Uterus (tissue), 4 donors: Measurements from ENCODE around the gene ARL8A. TPM values are rescaled to one million over a fixed set of nuclear protein-coding genes. Genes with fewer than 3 reads are reported as not detected.

Experiments used
- DNase-seq, 2 donors: peaks; one replicate each; pipeline ENCODE4 v3.0.0-alpha.2; 2019 to 2020
- H3K27ac ChIP-seq, 2 donors: fragments of 200-600 bp; sonication (generic); 1 replicate in 1 of 2; 2 replicates in 1 of 2; pipeline ENCODE4 v1.5.1; 2016 to 2018
- H3K27me3 ChIP-seq, 2 donors: fragments of 200-600 bp; sonication (generic); one replicate each; pipeline ENCODE4 v1.5.1; 2018 to 2019; ENCODE audit warnings: control low read depth in 1 of 2
- H3K36me3 ChIP-seq, 2 donors: fragments of 200-600 bp; sonication (generic); one replicate each; pipeline ENCODE4 v1.5.1; 2019; ENCODE audit warnings: control low read depth in 1 of 2
- H3K4me1 ChIP-seq, 2 donors: fragments of 200-600 bp; sonication (generic); one replicate each; pipeline ENCODE4 v1.5.1; 2018 to 2019; ENCODE audit warnings: control low read depth in 1 of 2
- H3K4me3 ChIP-seq, 2 donors: fragments of 200-600 bp; sonication (generic); 1 replicate in 1 of 2; 2 replicates in 1 of 2; pipeline ENCODE4 v1.5.1; 2018 to 2019; ENCODE audit warnings: mild to moderate bottlenecking in 1 of 2
- H3K9me3 ChIP-seq, 2 donors: fragments of 200-600 bp; sonication (generic); one replicate each; pipeline ENCODE4 v1.5.1; 2019; ENCODE audit warnings: control low read depth in 1 of 2
- POLR2A ChIP-seq, 2 donors: fragments of 450-650 bp; IDR thresholded peaks; one replicate each; pipeline ENCODE4 v1.6.1; 2016; ENCODE audit warnings: antibody characterized with exemption in 2 of 2, mild to moderate bottlenecking in 1 of 2, moderate library complexity in 1 of 2
- intact Hi-C: fragments of 100-400 bp; cut with DNase I; formaldehyde crosslinking; loops from one replicate; pipeline ENCODE4 v1.15.1; 2023; ENCODE audit warnings: low total_unique reads
- total RNA-seq, 4 donors: library from RNA; depleted of rRNA in 3 of 4; stranded (reverse); fragments of >200 nt in 3 of 4; gene quantifications; one replicate each; pipeline versions ENCODE4 v1.1.0 to v1.2.4, GENCODE V29; 2014 to 2023
- TF ChIP-seq, protein P1 (sequence below), 4 experiments: fragments of 200-600 bp in 2 of 4; fragments of 450-650 bp in 2 of 4; sonication (generic) in 2 of 4; IDR thresholded peaks; one replicate each; pipeline ENCODE4 v1.5.1; 2016 to 2019; ENCODE audit warnings: antibody characterized with exemption in 4 of 4, mild to moderate bottlenecking in 2 of 4, moderate library complexity in 1 of 4
- donor health status: DM: yes; HTN: yes; CAD: no.

Gene ARL8A
- total RNA-seq, 4 donors from 2014 or later, result 4.6 to 86.2 (median 18.7) TPM

DNA sequence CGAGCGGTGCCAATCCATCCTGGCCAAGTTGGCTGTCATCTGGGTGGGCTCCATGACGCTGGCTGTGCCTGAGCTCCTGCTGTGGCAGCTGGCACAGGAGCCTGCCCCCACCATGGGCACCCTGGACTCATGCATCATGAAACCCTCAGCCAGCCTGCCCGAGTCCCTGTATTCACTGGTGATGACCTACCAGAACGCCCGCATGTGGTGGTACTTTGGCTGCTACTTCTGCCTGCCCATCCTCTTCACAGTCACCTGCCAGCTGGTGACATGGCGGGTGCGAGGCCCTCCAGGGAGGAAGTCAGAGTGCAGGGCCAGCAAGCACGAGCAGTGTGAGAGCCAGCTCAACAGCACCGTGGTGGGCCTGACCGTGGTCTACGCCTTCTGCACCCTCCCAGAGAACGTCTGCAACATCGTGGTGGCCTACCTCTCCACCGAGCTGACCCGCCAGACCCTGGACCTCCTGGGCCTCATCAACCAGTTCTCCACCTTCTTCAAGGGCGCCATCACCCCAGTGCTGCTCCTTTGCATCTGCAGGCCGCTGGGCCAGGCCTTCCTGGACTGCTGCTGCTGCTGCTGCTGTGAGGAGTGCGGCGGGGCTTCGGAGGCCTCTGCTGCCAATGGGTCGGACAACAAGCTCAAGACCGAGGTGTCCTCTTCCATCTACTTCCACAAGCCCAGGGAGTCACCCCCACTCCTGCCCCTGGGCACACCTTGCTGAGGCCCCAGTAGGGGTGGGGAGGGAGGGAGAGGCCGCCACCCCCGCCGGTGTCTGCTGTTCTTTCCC, 16.5 kb downstream of the ARL8A start:
- H3K4me1 ChIP-seq, result peaks cover 8 to 12% of the 10 kb centered on the region in 2 donors
- H3K36me3 ChIP-seq, result no peaks in the 10 kb centered on the region
- H3K27ac ChIP-seq, result no peak overlapping the region
- H3K9me3 ChIP-seq, result no peaks in the 10 kb centered on the region
- DNase-seq, result no peak
- TF ChIP-seq, protein P1, sequence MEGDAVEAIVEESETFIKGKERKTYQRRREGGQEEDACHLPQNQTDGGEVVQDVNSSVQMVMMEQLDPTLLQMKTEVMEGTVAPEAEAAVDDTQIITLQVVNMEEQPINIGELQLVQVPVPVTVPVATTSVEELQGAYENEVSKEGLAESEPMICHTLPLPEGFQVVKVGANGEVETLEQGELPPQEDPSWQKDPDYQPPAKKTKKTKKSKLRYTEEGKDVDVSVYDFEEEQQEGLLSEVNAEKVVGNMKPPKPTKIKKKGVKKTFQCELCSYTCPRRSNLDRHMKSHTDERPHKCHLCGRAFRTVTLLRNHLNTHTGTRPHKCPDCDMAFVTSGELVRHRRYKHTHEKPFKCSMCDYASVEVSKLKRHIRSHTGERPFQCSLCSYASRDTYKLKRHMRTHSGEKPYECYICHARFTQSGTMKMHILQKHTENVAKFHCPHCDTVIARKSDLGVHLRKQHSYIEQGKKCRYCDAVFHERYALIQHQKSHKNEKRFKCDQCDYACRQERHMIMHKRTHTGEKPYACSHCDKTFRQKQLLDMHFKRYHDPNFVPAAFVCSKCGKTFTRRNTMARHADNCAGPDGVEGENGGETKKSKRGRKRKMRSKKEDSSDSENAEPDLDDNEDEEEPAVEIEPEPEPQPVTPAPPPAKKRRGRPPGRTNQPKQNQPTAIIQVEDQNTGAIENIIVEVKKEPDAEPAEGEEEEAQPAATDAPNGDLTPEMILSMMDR (IDR thresholded peaks at IDR 0.05), result no peak
- no peak for TF ChIP-seq POLR2A (IDR thresholded peaks at IDR 0.05)
- H3K27me3 ChIP-seq, result no peaks in the 10 kb centered on the region
- no peak overlapping the region for H3K4me3 ChIP-seq
- intact Hi-C loops, result no loop called here

DNA sequence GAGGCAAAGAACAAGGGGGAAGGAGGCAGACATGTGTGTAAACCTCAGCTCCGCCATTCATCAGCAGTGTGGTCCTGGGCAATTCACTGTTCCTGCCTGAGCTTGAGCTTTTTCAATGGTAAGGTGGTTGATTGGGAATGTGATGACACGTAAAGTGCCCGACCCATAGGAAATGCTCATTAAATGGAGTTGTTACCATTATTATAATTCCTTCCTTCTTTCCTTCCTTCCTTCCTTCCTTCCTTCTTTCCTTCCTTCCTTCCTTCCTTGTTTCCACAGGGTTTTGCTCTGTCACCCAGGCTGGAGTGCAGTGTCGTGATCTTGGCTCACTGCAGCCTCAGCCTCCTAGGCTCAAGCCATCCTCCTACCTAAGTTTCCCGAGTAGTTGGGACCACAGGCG, 17.5 kb downstream of the ARL8A start:
- Histone ChIP-seq H3K36me3 (no peaks in the 10 kb centered on the region), H3K4me3 (no peak overlapping the region), H3K27ac (no peak overlapping the region), H3K9me3 (no peaks in the 10 kb centered on the region), H3K4me1 (peaks cover 0 to 2% of the 10 kb centered on the region in 2 donors), H3K27me3 (no peaks in the 10 kb centered on the region)
- DNase-seq, result no peak
- TF ChIP-seq, protein P1 (IDR thresholded peaks at IDR 0.05), result no peak
- TF ChIP-seq POLR2A (IDR thresholded peaks at IDR 0.05), result no peak
- intact Hi-C loops, result no loop called here

DNA sequence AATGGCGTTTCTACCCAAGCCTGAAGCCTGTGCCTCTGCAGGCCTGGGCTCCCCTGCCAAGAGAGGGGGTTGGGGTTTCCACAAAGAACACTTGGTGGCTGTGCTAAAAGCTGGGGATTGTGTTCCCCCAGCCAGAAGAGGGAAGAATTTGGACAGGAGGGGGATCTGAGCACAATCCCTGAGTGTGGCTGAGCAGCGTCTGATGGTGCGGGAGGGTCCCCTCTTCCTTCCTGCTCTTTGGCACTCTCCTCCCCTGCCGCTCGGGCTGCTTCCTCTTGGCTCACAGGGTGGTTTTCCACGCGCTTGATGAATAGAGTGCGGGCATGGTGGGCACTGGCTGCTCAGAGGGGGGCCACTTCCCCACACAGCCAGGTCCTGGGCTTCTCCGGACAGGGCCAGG, 18.1 kb downstream of the ARL8A start:
- Histone ChIP-seq H3K27ac (no peak overlapping the region), H3K4me3 (no peak overlapping the region), H3K9me3 (no peaks in the 10 kb centered on the region), H3K36me3 (no peaks in the 10 kb centered on the region), H3K27me3 (no peaks in the 10 kb centered on the region), H3K4me1 (no peaks in the 10 kb centered on the region)
- intact Hi-C loops, result no loop called here
- DNase-seq, result no peak
- TF ChIP-seq, protein P1 (IDR thresholded peaks at IDR 0.05), result no peak
- no peak for TF ChIP-seq POLR2A (IDR thresholded peaks at IDR 0.05)

DNA sequence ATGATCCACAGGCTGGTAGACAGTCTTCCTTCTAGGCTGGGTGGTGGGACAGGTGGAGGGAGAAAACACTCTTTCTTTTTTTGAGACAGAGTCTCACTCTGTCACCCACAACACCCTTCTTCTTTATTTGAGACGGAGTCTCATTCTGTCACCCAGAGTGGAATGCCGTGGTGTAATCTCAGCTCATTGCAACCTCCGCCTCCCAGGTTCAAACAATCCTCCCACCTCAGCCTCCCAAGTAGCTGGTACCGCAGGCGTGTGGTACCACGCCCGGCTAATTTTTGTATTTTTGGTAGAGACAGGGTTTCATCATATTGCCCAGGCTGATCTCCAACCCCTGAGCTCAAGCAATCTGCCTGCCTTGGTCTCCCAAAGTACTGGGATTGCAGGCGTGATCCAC, 18.9 kb downstream of the ARL8A start:
- H3K27me3 ChIP-seq, result no peaks in the 10 kb centered on the region
- TF ChIP-seq, protein P1 (IDR thresholded peaks at IDR 0.05), result no peak
- TF ChIP-seq POLR2A (IDR thresholded peaks at IDR 0.05), result no peak
- H3K4me1 ChIP-seq, result no peaks in the 10 kb centered on the region
- no peak overlapping the region for H3K4me3 ChIP-seq
- no peak for DNase-seq
- intact Hi-C loops, result no loop called here
- H3K36me3 ChIP-seq, result no peaks in the 10 kb centered on the region
- H3K9me3 ChIP-seq, result no peaks in the 10 kb centered on the region
- no peak overlapping the region for H3K27ac ChIP-seq

DNA sequence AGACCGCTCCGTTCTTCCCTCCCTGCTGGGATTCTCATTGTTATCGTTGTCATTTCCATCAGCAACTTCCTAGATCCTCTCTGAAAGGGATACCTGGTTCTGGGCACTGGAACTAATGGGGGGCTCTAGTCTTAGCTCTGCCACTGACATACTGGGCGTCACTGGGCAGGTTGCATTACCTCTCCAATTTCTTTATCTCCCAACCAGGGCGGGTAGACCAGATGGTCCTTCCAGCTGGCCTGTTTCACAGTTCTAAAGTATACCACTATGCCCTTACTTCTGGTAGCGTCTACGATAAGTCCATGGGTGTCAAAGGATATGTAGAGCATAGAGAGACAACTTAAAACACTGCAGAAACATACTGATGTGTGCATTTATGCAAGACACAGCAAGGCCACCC, 20.4 kb downstream of the ARL8A start:
- Histone ChIP-seq H3K27me3 (no peaks in the 10 kb centered on the region), H3K4me1 (no peaks in the 10 kb centered on the region), H3K36me3 (no peaks in the 10 kb centered on the region), H3K27ac (no peak overlapping the region), H3K4me3 (no peak overlapping the region), H3K9me3 (no peaks in the 10 kb centered on the region)
- DNase-seq, result no peak
- intact Hi-C loops, result loop anchor here (5.0 kb wide), 1 partner anchor 107 kb away; no protein-coding TSS in a partner anchor
- TF ChIP-seq POLR2A (IDR thresholded peaks at IDR 0.05), result no peak
- TF ChIP-seq, protein P1 (IDR thresholded peaks at IDR 0.05), result no peak
